ENCODE results near the gene ACTN4. TPM values are rescaled to one million over a fixed set of nuclear protein-coding genes. Genes with fewer than 3 reads are reported as not detected.

Gene ACTN4
- total and polyA plus RNA-seq, 2 of the 4 experiments (the other 2 are of a cell fraction), result 541 to 659 TPM

DNA sequence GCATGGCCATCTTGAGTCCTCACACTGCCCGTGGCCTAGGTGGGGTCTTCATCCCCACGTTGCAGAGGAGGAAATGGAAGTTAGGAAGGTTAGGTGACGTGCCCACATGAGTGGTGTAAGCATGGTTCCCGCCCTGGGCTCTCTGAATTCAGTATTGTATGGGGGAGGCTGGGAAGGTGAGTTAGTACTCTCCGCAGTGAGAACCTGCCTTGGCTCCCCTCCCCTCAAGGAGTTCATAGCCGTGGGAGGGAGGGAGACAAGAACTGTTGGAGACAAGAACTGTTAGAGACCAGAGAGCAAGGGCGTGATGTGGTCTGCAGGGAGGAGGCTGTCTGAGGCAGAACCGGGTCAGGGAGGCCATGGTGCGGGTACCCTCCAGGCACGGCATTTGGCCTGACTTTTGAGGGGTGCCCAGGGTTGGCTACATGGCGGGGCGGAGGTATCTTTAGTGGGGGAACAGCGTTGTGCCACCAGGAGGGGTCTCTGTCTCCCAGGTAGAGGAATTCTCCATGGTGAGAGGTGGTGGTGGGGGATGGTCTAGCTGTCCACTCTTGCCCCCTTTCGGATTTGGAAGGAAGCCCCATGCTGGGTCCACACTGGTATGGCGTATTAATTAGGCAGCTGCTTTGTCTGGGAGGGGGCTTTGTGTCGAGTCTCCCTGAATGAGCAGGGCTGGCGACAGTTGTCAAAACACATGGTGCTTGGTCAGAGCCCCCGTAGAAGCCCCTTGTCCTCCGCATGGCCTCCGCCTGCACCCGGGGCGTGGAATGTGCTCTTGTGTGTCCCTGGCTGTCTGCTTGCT is 51.0 kb downstream of the ACTN4 start:
- H2AK9ac ChIP-seq (replicated peaks; ENCODE audit: low read depth, low read length, poor library complexity), result peak overlapping the region; percentile 33
- peak overlapping the region; percentile 27 for H2BK5ac ChIP-seq (ENCODE audit: low read depth, low read length, poor library complexity, severe bottlenecking)
- H4K20me1 ChIP-seq (ENCODE audit: insufficient read depth, low read length), result peaks cover 87% of the 10 kb centered on the region
- H2AFZ ChIP-seq (replicated peaks; ENCODE audit: low read length, poor library complexity), result peak overlapping the region; percentile 0
- no peak overlapping the region for H3K4me3 ChIP-seq (ENCODE audit: insufficient read depth, low read depth, low read length)
- H2BK15ac ChIP-seq (ENCODE audit: low read depth, low read length), result no peak overlapping the region
- no peak overlapping the region for H4K5ac ChIP-seq (ENCODE audit: low read depth, low read length)
- no peaks in the 10 kb centered on the region for H3K27me3 ChIP-seq (ENCODE audit: control insufficient read depth, insufficient read depth, low read length)
- no peak overlapping the region for H3K18ac ChIP-seq (ENCODE audit: low read depth, low read length)
- no peaks in the 10 kb centered on the region for H3K9me3 ChIP-seq (ENCODE audit: control insufficient read depth, insufficient read depth, low read length)
- H3K36me3 ChIP-seq (ENCODE audit: control insufficient read depth, insufficient read depth, low read length), result peaks cover 46% of the 10 kb centered on the region
- ChIA-PET CTCF (no interaction called here), POLR2A (ENCODE audit: unreplicated experiment) (no interaction called here)
- TF ChIP-seq CEBPB (IDR thresholded peaks at IDR 0.05; ENCODE audit: low read depth, low read length), result no peak
- H3K4me1 ChIP-seq (ENCODE audit: control insufficient read depth, insufficient read depth, low read length), result peaks cover 19% of the 10 kb centered on the region
- H2BK120ac ChIP-seq (ENCODE audit: low read depth, low read length), result no peak overlapping the region
- no peak overlapping the region for H3K9ac ChIP-seq (ENCODE audit: low read depth, low read length)
- peak overlapping the region; percentile 4; the same call in 1 of the 2 replicates for H3K27ac ChIP-seq (ENCODE audit: insufficient read depth, low read length)
- ATAC-seq (ENCODE audit: low read depth) (no peak), DNase-seq (no peak)
- H3K4ac ChIP-seq (ENCODE audit: low read depth, low read length), result 0 out of 2 replicates have a peak overlapping the region, but pooled peaks have one; percentile 4
- dilution Hi-C loops (cut with HindIII; ENCODE audit: low sequenced_read_pairs, unreplicated experiment), result no loop called here
- no peak overlapping the region; the same call in 1 of the 2 replicates for H3K14ac ChIP-seq (replicated peaks; ENCODE audit: low read depth, low read length)
- in situ Hi-C loops (cut with MboI; ENCODE audit: low sequenced_read_pairs), result no loop called here
- no peak overlapping the region for H3K56ac ChIP-seq (ENCODE audit: extremely low read depth, insufficient read depth, low read length)
- H3K9me1 ChIP-seq (ENCODE audit: insufficient read depth, low read length), result peaks cover 36% of the 10 kb centered on the region
- H3K79me1 ChIP-seq (ENCODE audit: low read depth in 1 of 2, low read length in 2 of 2), result peaks cover 0 to 95% of the 10 kb centered on the region in 2 experiments; a peak in 3 of 4 replicates
- no peak overlapping the region for H2BK20ac ChIP-seq (ENCODE audit: low read depth, low read length)
- no peak overlapping the region for H3K23ac ChIP-seq (ENCODE audit: low read depth, low read length)
- intact Hi-C loops (cut with micrococcal nuclease), result no loop called here
- H4K91ac ChIP-seq (ENCODE audit: insufficient read depth, low read depth, low read length), result peak overlapping the region; percentile 29; the same call in 1 of the 2 replicates
- 0 out of 2 replicates have a peak overlapping the region, but pooled peaks have one; percentile 56 for H2AK5ac ChIP-seq (ENCODE audit: low read depth, low read length)
- no TSS peak for BruUV-seq (replicated peaks)
- peak overlapping the region in 1 of 2 experiments; percentile 10; a peak in 1 of 4 replicates for H4K8ac ChIP-seq (ENCODE audit: low read depth in 2 of 2, low read length in 2 of 2)
- no peak overlapping the region for H3K4me2 ChIP-seq (ENCODE audit: low read depth, low read length)
- 79% methylated on average over 5 of the region's 22 CpGs; no CpG with 5 or more reads in 1 of the 2 experiments for WGBS, 2 experiments (ENCODE audit: extremely low coverage in 2 of 2, insufficient read length in 1 of 2)

Measured in IMR-90 (cell line).